ENCODE measurements around the gene ALOX15. TPM values are rescaled to one million over a fixed set of nuclear protein-coding genes. Genes with fewer than 3 reads are reported as not detected.

ALOX15 gene
- total RNA-seq, 1 donor from 2014 or later = 4.9 TPM

- Mint-ChIP-seq H3K27ac (peak overlapping the region; percentile 43), H3K9me3 (no peaks in the 10 kb centered on the region), H3K27me3 (no peaks in the 10 kb centered on the region), H3K36me3 (no peaks in the 10 kb centered on the region), H3K4me3 (no peak overlapping the region), H3K4me1 (ENCODE audit: unreplicated experiment) (peaks cover 20% of the 10 kb centered on the region)
- no peak for DNase-seq (ENCODE audit: extremely low spot score, unreplicated experiment)
- TF ChIP-seq CTCF (conservative IDR thresholded peaks at IDR 0.05) = no peak
Measured at GRCh38 chr17:4617590-4618351, 23.7 kb downstream of the ALOX15 start.

- Mint-ChIP-seq H3K4me1 (ENCODE audit: unreplicated experiment) (peaks cover 20% of the 10 kb centered on the region), H3K36me3 (no peaks in the 10 kb centered on the region), H3K4me3 (no peak overlapping the region), H3K9me3 (no peaks in the 10 kb centered on the region), H3K27ac (no peak overlapping the region), H3K27me3 (no peaks in the 10 kb centered on the region)
- TF ChIP-seq CTCF (conservative IDR thresholded peaks at IDR 0.05) = no peak
- no peak for DNase-seq (ENCODE audit: extremely low spot score, unreplicated experiment)
Measured at GRCh38 chr17:4617090-4617489, 24.4 kb downstream of the ALOX15 start.

- H3K27me3 Mint-ChIP-seq = no peaks in the 10 kb centered on the region
- H3K4me3 Mint-ChIP-seq = no peak overlapping the region
- H3K36me3 Mint-ChIP-seq = no peaks in the 10 kb centered on the region
Measured at GRCh38 chr17:4616476-4616875, 25.0 kb downstream of the ALOX15 start.

GRCh38 chr17:4610656-4611055 is 30.8 kb downstream of the ALOX15 start:
- H3K27ac Mint-ChIP-seq = peak overlapping the region; percentile 80
- no peak for DNase-seq (ENCODE audit: extremely low spot score, unreplicated experiment)
- TF ChIP-seq CTCF (conservative IDR thresholded peaks at IDR 0.05) = no peak

More at GRCh38 chr17:4616476-4616875, 25.0 kb downstream of the ALOX15 start:
- H3K4me1 Mint-ChIP-seq (ENCODE audit: unreplicated experiment) = peaks cover 20% of the 10 kb centered on the region
- no peak for DNase-seq (ENCODE audit: extremely low spot score, unreplicated experiment)
- H3K27ac Mint-ChIP-seq = no peak overlapping the region
- TF ChIP-seq CTCF (conservative IDR thresholded peaks at IDR 0.05) = no peak
- no peaks in the 10 kb centered on the region for H3K9me3 Mint-ChIP-seq

GRCh38 chr17:4610162-4610561 is 31.3 kb downstream of the ALOX15 start:
- H3K27ac Mint-ChIP-seq = peak overlapping the region; percentile 80
- no peaks in the 10 kb centered on the region for H3K9me3 Mint-ChIP-seq
- H3K4me1 Mint-ChIP-seq (ENCODE audit: unreplicated experiment) = peaks cover 49% of the 10 kb centered on the region
- no peak for TF ChIP-seq CTCF (conservative IDR thresholded peaks at IDR 0.05)
- DNase-seq (ENCODE audit: extremely low spot score, unreplicated experiment) = no peak
- H3K36me3 Mint-ChIP-seq = peaks cover 8% of the 10 kb centered on the region
- peak overlapping the region; percentile 65 for H3K4me3 Mint-ChIP-seq
- no peaks in the 10 kb centered on the region for H3K27me3 Mint-ChIP-seq

More at GRCh38 chr17:4610656-4611055, 30.8 kb downstream of the ALOX15 start:
- H3K4me3 Mint-ChIP-seq = peak overlapping the region; percentile 65
- no peaks in the 10 kb centered on the region for H3K27me3 Mint-ChIP-seq
- no peaks in the 10 kb centered on the region for H3K9me3 Mint-ChIP-seq
- H3K4me1 Mint-ChIP-seq (ENCODE audit: unreplicated experiment) = peaks cover 47% of the 10 kb centered on the region
- peaks cover 8% of the 10 kb centered on the region for H3K36me3 Mint-ChIP-seq

All from type B pancreatic cell (in vitro differentiated cells).